ENCODE data around the gene GOLPH3L.

DNA sequence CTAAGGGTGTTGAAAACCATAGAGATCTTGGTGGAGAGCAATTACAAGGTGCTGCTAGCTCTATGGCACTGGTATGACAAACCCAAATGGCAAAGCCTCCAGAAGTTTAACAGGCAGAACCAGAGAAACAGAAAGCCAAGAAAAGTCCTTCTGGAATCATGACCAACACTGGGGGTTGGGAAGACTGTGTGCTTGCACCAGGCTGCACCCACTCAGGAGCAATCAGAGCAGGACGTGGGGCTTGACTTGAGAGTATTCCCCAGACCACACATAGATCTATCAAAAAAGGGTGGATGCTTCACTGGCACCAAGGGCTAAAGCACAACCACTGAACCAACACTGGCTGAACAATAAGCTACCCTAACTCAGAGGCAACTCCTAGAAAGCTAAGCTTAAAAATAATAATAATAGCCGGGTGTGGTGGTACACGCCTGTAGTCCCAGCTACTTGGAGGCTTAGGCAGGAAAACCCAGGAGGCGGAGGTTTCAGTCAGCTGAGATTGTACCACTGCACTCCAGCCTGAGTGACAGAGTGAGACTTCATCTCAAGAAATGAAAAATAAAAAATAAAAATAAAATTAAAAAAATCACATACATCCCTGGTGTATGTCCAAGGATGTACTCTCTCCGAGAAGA, 47.4 kb downstream of the GOLPH3L start:
- TF ChIP-seq, protein P1, sequence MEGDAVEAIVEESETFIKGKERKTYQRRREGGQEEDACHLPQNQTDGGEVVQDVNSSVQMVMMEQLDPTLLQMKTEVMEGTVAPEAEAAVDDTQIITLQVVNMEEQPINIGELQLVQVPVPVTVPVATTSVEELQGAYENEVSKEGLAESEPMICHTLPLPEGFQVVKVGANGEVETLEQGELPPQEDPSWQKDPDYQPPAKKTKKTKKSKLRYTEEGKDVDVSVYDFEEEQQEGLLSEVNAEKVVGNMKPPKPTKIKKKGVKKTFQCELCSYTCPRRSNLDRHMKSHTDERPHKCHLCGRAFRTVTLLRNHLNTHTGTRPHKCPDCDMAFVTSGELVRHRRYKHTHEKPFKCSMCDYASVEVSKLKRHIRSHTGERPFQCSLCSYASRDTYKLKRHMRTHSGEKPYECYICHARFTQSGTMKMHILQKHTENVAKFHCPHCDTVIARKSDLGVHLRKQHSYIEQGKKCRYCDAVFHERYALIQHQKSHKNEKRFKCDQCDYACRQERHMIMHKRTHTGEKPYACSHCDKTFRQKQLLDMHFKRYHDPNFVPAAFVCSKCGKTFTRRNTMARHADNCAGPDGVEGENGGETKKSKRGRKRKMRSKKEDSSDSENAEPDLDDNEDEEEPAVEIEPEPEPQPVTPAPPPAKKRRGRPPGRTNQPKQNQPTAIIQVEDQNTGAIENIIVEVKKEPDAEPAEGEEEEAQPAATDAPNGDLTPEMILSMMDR (IDR thresholded peaks at IDR 0.05): no peak
- TF ChIP-seq EZH2 (IDR thresholded peaks at IDR 0.05): no peak

Data from neural progenitor cell (in vitro differentiated cells).